ENCODE measurements around the gene OMP.
"Not testable (repeated sequence)": the region's sequence is repeated elsewhere in the genome, so short reads cannot be mapped to it uniquely, and the experiment has no call there.

Gene OMP

GRCh38 chr11:77094841-77095365 is 7.7 kb upstream of the OMP start (continued):
- TF ChIP-seq ZSCAN4 (tag by site-specific recombination; IDR thresholded peaks at IDR 0.05) (no peak), OSR2 (tag by site-specific recombination; IDR thresholded peaks at IDR 0.05) (no peak)

- POLR2A ChIA-PET: interaction anchor here (1.2 kb wide), 1 partner anchor 48 kb away, joined by 4 read pairs; no protein-coding TSS in a partner anchor
- TF ChIP-seq ZNF138 (tag by site-specific recombination; IDR thresholded peaks at IDR 0.05; ENCODE audit: borderline replicate concordance) (no peak), ZIC2 (tag by site-specific recombination; IDR thresholded peaks at IDR 0.05) (peak; percentile 16), GLIS1 (tag by site-specific recombination; IDR thresholded peaks at IDR 0.05) (peak; percentile 74)
These were observed 6.8 kb upstream of the OMP start for GRCh38 chr11:77095551-77096490.

GRCh38 chr11:77096591-77097019 is 6.0 kb upstream of the OMP start:
- TF ChIP-seq ZNF114 (tag by site-specific recombination; IDR thresholded peaks at IDR 0.05) (no peak), KLF1 (tag by site-specific recombination; IDR thresholded peaks at IDR 0.05) (peak; percentile 74), GLIS1 (tag by site-specific recombination; IDR thresholded peaks at IDR 0.05) (peak; percentile 27; the same call in 1 of the 2 replicates)
- Histone ChIP-seq H3K9me3 (ENCODE audit: control insufficient read depth, insufficient read depth, low read depth, low read length) (no peaks in the 10 kb centered on the region), H3K27ac (ENCODE audit: extremely low read depth, low read depth, low read length) (no peak overlapping the region), H3K36me3 (ENCODE audit: control insufficient read depth in 2 of 2, insufficient read depth in 1 of 2, low read length in 2 of 2) (no peaks in the 10 kb centered on the region), H3K4me3 (ENCODE audit: low read depth, low read length) (no peak overlapping the region), H3K4me1 (ENCODE audit: control insufficient read depth, insufficient read depth, low read length) (no peaks in the 10 kb centered on the region)
- ChIA-PET CTCF (interaction anchor here (1.4 kb wide), 1 partner anchor 49 kb away, joined by 3 read pairs; no protein-coding TSS in a partner anchor), POLR2A (interaction anchor here (1.2 kb wide), 1 partner anchor 49 kb away, joined by 4 read pairs; no protein-coding TSS in a partner anchor)

More at GRCh38 chr11:77095551-77096490, 6.8 kb upstream of the OMP start:
- Histone ChIP-seq H3K4me3 (ENCODE audit: low read depth, low read length) (no peak overlapping the region), H3K36me3 (ENCODE audit: control insufficient read depth in 2 of 2, insufficient read depth in 1 of 2, low read length in 2 of 2) (no peaks in the 10 kb centered on the region), H3K27ac (ENCODE audit: extremely low read depth, low read depth, low read length) (no peak overlapping the region), H3K4me1 (ENCODE audit: control insufficient read depth, insufficient read depth, low read length) (no peaks in the 10 kb centered on the region), H3K9me3 (ENCODE audit: control insufficient read depth, insufficient read depth, low read depth, low read length) (no peaks in the 10 kb centered on the region)
- CTCF ChIA-PET: interaction anchor here (0.5 to 1.4 kb wide), 5 partner anchors 17 to 176 kb away, joined by 3 read pairs; no protein-coding TSS in a partner anchor

- H3K9me3 ChIP-seq (ENCODE audit: control insufficient read depth, insufficient read depth, low read depth, low read length); H3K4me3 ChIP-seq (ENCODE audit: low read depth, low read length); CTCF ChIA-PET; H3K36me3 ChIP-seq (ENCODE audit: control insufficient read depth in 2 of 2, insufficient read depth in 1 of 2, low read length in 2 of 2); H3K4me1 ChIP-seq (ENCODE audit: control insufficient read depth, insufficient read depth, low read length); H3K27ac ChIP-seq (ENCODE audit: extremely low read depth, low read depth, low read length): not testable (repeated sequence)
- POLR2A ChIA-PET: interaction anchor here (1.2 kb wide), 1 partner anchor 50 kb away, joined by 4 read pairs; no protein-coding TSS in a partner anchor
These were observed 5.5 kb upstream of the OMP start for GRCh38 chr11:77097180-77097579.

- Histone ChIP-seq H3K27ac (ENCODE audit: extremely low read depth, low read depth, low read length) (no peak overlapping the region), H3K4me1 (ENCODE audit: control insufficient read depth, insufficient read depth, low read length) (no peaks in the 10 kb centered on the region), H3K9me3 (ENCODE audit: control insufficient read depth, insufficient read depth, low read depth, low read length) (no peaks in the 10 kb centered on the region), H3K4me3 (ENCODE audit: low read depth, low read length) (no peak overlapping the region), H3K36me3 (ENCODE audit: control insufficient read depth in 2 of 2, insufficient read depth in 1 of 2, low read length in 2 of 2) (no peaks in the 10 kb centered on the region)
- TF ChIP-seq ZSCAN18 (tag by site-specific recombination; IDR thresholded peaks at IDR 0.05) (no peak), BCL6B (tag by site-specific recombination; IDR thresholded peaks at IDR 0.05) (no peak), ZNF16 (tag by site-specific recombination; IDR thresholded peaks at IDR 0.05; ENCODE audit: low read depth) (no peak), ZNF488 (tag by site-specific recombination; IDR thresholded peaks at IDR 0.05) (no peak), ZNF394 (tag by site-specific recombination; IDR thresholded peaks at IDR 0.05; ENCODE audit: borderline replicate concordance) (no peak)
- POLR2A ChIA-PET: no interaction called here
- CTCF ChIA-PET: interaction anchor here (0.7 to 2.9 kb wide), 5 partner anchors 9 to 457 kb away, joined by 3 to 18 read pairs (median 4); no protein-coding TSS in a partner anchor
These were observed 2.2 kb upstream of the OMP start for GRCh38 chr11:77100166-77101042.
